Endodermal cell (in vitro differentiated cells): ENCODE measurements around the gene CLMP. TPM values are rescaled to one million over a fixed set of nuclear protein-coding genes. Genes with fewer than 3 reads are reported as not detected.
A peak's percentile ranks its signal among the peaks of the same experiment; 100 is the strongest.

ENCODE experiments used
- DNase-seq: peaks from one replicate; pipeline ENCODE4 v3.0.0-alpha.2; 2017
- H3K27ac ChIP-seq: 2 replicates; pipeline ENCODE4 v1.5.1; 2013; ENCODE audit warnings: mild to moderate bottlenecking, low read depth, low read length, moderate library complexity
- H3K27me3 ChIP-seq: 2 replicates; pipeline ENCODE4 v1.6.1; 2013; ENCODE audit warnings: mild to moderate bottlenecking, low read length, moderate library complexity; ENCODE audit not compliant: insufficient read depth, control insufficient read depth, poor library complexity, severe bottlenecking
- H3K36me3 ChIP-seq: 2 replicates; pipeline ENCODE4 v1.7.0; 2013; ENCODE audit warnings: mild to moderate bottlenecking, low read length, moderate library complexity; ENCODE audit not compliant: control insufficient read depth, insufficient read depth
- H3K4me1 ChIP-seq: one replicate; pipeline ENCODE4 v1.7.0; 2013; ENCODE audit warnings: low read length; ENCODE audit not compliant: control insufficient read depth, insufficient read depth
- H3K4me3 ChIP-seq: 2 replicates; pipeline ENCODE4 v1.5.1; 2013; ENCODE audit warnings: mild to moderate bottlenecking, low read length, moderate library complexity
- H3K9ac ChIP-seq: 2 replicates; pipeline ENCODE4 v1.6.1; 2013; ENCODE audit warnings: mild to moderate bottlenecking, low read length, moderate library complexity; ENCODE audit not compliant: poor library complexity, severe bottlenecking; ENCODE audit errors: extremely low read depth
- H3K9me3 ChIP-seq: 2 replicates; pipeline ENCODE4 v1.6.1; 2013; ENCODE audit warnings: mild to moderate bottlenecking, low read length, moderate library complexity; ENCODE audit not compliant: control insufficient read depth
- H3K27ac Mint-ChIP-seq: 2 replicates; pipeline ENCODE4 v1.8.0; 2020; ENCODE audit warnings: mixed read lengths
- H3K27me3 Mint-ChIP-seq: 2 replicates; pipeline ENCODE4 v1.8.0; 2021; ENCODE audit warnings: mild to moderate bottlenecking, mixed read lengths; ENCODE audit not compliant: insufficient read depth
- H3K36me3 Mint-ChIP-seq: 2 replicates; pipeline ENCODE4 v1.8.0; 2020; ENCODE audit warnings: low read depth, mixed read lengths
- H3K4me1 Mint-ChIP-seq: 2 replicates; pipeline ENCODE4 v1.8.0; 2020; ENCODE audit warnings: mixed read lengths
- H3K4me3 Mint-ChIP-seq: 2 replicates; pipeline ENCODE4 v1.8.0; 2020; ENCODE audit warnings: mild to moderate bottlenecking, moderate library complexity, mixed read lengths
- H3K9me3 Mint-ChIP-seq: 2 replicates; pipeline ENCODE4 v1.8.0; 2020; ENCODE audit warnings: mild to moderate bottlenecking, mixed read lengths
- CTCF ChIP-seq: fragments of 200-600 bp; sonication (generic); conservative IDR thresholded peaks from 2 replicates; pipeline ENCODE4 v1.5.0; 2021; ENCODE audit warnings: antibody characterized with exemption, mild to moderate bottlenecking
- WGBS, 2 experiments: methylation state at CpG; one replicate each; pipeline versions ENCODE4 v1.1.5 to v1.1.7; 2013; ENCODE audit warnings: missing lambda C conversion rate in 2 of 2, mixed read lengths in 1 of 2; ENCODE audit not compliant: insufficient coverage in 1 of 2, insufficient read length in 1 of 2; 5-methylcytosine and 5-hydroxymethylcytosine counted together
- total RNA-seq, 2 donors: library from RNA; stranded (reverse); fragmentation: NEBNext Ultra II Directional in 1 of 2; extraction: Animal tissue kit (Norgen Biotek cat#: 25700) in 1 of 2; gene quantifications; 2 replicates in 1 of 2; 3 replicates in 1 of 2; pipeline ENCODE4 v1.2.1, GENCODE V29; 2021

The CLMP gene
- total RNA-seq, 2 donors from 2014 or later, result 86.5 to 94.4 TPM

DNA sequence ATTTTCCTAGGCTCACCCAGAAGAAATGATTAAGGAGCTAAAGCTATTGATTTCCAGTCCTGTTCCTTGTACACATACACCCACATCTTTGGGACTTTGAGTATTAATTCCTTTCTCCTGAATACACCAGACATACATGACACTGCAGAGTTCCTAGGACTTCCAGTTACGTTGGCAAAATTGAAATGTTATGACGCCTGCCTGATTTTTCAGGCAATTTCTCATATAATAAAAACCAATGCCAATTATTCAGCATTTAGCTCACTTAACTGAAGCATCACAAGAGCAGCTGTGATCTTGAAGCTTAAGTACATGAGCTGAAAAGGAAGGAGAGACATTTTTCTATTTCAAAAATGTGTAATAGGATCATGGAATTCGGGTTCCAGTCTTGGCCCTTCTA is 4.5 kb downstream of the CLMP start:
- H3K4me3 Mint-ChIP-seq, result no peak overlapping the region
- no peak for TF ChIP-seq CTCF
- Histone ChIP-seq H3K9me3 (peaks cover 7% of the 10 kb centered on the region), H3K27ac (no peak overlapping the region), H3K27me3 (no peaks in the 10 kb centered on the region), H3K4me1 (peaks cover 22% of the 10 kb centered on the region), H3K4me3 (peak overlapping the region; percentile 88), H3K9ac (no peak overlapping the region), H3K36me3 (peaks cover 62% of the 10 kb centered on the region)
- 87 to 89% methylated on average over 3 of the region's 3 CpGs for WGBS, 2 experiments
- DNase-seq, result no peak
- peaks cover 49% of the 10 kb centered on the region for H3K36me3 Mint-ChIP-seq
- H3K4me1 Mint-ChIP-seq, result peaks cover 57% of the 10 kb centered on the region
- H3K27ac Mint-ChIP-seq, result no peak overlapping the region
- H3K9me3 Mint-ChIP-seq, result no peaks in the 10 kb centered on the region
- H3K27me3 Mint-ChIP-seq, result peaks cover 2% of the 10 kb centered on the region

DNA sequence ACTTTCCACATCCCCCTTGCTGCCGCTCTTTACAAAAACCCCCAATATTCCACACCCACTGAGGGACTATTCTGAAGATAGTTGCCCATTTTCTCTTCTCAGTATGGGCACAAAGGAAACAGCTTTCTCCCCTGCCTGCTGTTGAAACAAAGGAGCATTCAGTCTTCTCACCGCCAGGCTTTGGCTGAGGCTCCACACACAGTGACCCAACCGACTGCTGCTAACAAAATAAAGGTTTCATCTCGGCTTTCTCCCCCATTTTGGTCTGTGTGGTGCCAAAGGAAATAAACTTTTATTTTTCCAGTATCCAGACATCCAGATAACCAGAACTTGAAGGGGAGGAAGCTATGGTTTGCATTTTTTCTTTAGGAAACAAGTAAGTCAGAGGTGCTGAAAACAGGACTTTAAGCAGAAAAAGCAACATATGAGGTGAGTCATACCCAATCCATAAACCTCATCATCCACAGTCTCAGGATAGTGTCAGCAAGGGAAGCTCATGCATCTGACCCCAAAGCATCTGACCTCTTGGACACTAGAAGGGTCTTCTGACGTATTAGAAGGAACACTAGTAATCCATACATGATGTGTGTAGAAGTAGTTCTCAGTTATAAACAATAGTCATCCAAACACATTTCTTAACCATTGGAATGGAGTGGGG is 6.4 kb downstream of the CLMP start:
- peak overlapping the region; percentile 65 for H3K4me3 ChIP-seq
- H3K36me3 ChIP-seq, result peaks cover 77% of the 10 kb centered on the region
- WGBS, 2 experiments, result 26 to 48% methylated on average over 4 to 5 of the region's 5 CpGs
- no peak for DNase-seq
- no peaks in the 10 kb centered on the region for H3K27me3 ChIP-seq
- peak; percentile 34 for TF ChIP-seq CTCF
- H3K27ac ChIP-seq, result peak overlapping the region; percentile 89
- Mint-ChIP-seq H3K4me1 (peaks cover 66% of the 10 kb centered on the region), H3K36me3 (peaks cover 62% of the 10 kb centered on the region), H3K9me3 (no peaks in the 10 kb centered on the region), H3K27me3 (no peaks in the 10 kb centered on the region), H3K27ac (peak overlapping the region; percentile 71), H3K4me3 (no peak overlapping the region)
- no peak overlapping the region for H3K9ac ChIP-seq
- peaks cover 7% of the 10 kb centered on the region for H3K9me3 ChIP-seq
- peaks cover 29% of the 10 kb centered on the region for H3K4me1 ChIP-seq

- DNase-seq, result no peak
Observed at GRCh38 chr11:123187665-123188507, 7.2 kb downstream of the CLMP start.

More at GRCh38 chr11:123187665-123188507, 7.2 kb downstream of the CLMP start:
- 47 to 65% methylated on average over 15 to 17 of the region's 17 CpGs for WGBS, 2 experiments
- Mint-ChIP-seq H3K4me1 (peaks cover 59% of the 10 kb centered on the region), H3K9me3 (no peaks in the 10 kb centered on the region), H3K36me3 (peaks cover 65% of the 10 kb centered on the region), H3K4me3 (no peak overlapping the region), H3K27me3 (no peaks in the 10 kb centered on the region), H3K27ac (peak overlapping the region; percentile 71)
- H3K27me3 ChIP-seq, result no peaks in the 10 kb centered on the region
- no peak overlapping the region for H3K9ac ChIP-seq
- peak overlapping the region; percentile 89 for H3K27ac ChIP-seq
- no peak for TF ChIP-seq CTCF
- H3K36me3 ChIP-seq, result peaks cover 82% of the 10 kb centered on the region
- no peak overlapping the region for H3K4me3 ChIP-seq
- peaks cover 29% of the 10 kb centered on the region for H3K4me1 ChIP-seq
- peaks cover 7% of the 10 kb centered on the region for H3K9me3 ChIP-seq
